NCI-H187 (cell line): ENCODE results near the gene PACS2.

ENCODE experiments used
- DNase-seq, 2 experiments: peaks; one replicate each; lab custom pipeline; 2025; lab: John Stamatoyannopoulos, UW

Gene PACS2

GRCh38 chr14:105368910-105369652 lies 54.5 kb downstream of the PACS2 start:
- DNase-seq = no peak

- no peak for DNase-seq
These were observed 55.1 kb downstream of the PACS2 start for GRCh38 chr14:105369653-105370040.

DNA sequence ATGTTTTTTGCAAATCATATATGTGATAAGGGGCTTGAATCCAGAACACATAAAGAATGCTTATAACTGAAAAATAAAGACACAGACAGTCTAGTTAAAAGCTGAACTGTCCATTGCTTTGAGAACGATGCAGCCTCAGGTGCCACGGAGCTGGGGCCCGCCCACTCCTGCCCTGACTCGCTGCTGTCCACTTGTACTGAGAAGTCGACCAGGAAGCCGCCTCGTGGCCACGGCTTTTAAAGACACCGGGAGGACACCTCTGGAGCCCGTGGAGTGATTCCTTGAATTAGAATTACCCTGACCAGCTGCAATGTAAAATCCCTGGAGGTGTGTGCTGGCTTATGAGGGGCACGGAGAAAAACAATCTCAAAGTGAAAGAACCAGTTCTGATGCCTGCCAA lies 59.8 kb downstream of the PACS2 start:
- DNase-seq = no peak

DNA sequence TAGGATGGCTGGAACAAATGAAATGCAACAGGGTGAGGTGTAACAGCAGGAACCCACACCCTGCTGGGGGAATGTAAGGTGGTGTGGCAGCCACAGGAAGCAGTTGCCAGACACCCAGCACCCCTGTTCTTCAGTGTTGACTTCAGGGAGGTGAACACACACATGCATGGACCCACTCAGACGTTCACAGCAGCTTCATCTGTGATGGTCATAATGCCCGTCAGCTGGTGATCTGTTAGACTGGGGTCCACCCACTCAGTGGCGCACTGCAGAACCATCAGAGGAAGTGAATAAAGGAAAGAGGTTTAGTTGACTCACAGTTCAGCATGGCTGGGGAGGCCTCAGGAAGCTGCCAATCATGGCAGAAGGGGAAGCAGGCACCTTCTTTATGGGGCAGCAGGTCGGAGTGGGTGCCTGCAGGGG lies 61.1 kb downstream of the PACS2 start:
- DNase-seq = no peak

DNA sequence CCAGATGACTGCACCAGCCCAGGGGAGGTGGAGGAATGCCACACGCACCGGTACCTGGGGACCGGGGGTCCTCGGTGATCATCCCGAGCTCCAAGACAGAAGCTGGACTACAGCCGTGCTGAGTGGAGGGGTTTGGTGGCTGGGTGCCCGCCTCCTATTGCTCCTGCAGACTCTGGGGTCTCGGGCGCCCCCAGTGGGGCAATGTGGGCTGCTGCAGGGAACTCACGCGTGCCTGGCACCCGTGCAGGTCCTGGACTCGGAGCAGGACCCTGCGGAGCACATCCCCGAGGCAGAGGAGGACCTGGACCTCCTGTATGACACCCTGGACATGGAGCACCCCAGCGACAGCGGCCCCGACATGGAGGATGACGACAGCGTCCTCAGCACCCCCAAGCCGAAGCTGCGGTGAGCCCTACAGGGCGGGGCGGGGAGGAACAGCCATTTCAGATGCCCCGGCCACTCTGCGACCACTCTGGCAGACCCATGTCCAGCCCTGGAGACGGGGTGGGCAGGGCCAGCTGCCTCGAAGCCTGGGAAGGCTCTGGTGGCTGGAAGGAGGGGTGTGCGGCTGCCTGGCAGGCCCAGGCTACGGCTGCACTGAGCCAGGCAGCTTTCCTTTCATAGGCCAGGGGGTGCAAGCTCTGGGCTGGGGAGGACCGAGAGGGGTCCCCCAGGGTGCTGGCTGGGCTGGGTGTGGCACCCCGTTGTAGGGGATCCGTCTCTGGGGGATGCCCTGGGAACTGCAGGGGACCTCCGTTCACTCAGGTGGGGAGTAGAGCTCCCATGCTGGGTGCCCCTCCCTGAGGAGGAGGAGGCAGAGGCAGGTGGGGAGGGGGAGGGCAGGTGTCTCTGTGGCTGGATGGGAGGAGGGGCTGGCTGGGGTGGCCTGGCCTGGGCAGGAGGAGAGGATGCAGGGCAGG lies 62.2 kb downstream of the PACS2 start:
- no peak for DNase-seq

- no peak for DNase-seq
These were observed 63.1 kb downstream of the PACS2 start for GRCh38 chr14:105377555-105378182.

DNA sequence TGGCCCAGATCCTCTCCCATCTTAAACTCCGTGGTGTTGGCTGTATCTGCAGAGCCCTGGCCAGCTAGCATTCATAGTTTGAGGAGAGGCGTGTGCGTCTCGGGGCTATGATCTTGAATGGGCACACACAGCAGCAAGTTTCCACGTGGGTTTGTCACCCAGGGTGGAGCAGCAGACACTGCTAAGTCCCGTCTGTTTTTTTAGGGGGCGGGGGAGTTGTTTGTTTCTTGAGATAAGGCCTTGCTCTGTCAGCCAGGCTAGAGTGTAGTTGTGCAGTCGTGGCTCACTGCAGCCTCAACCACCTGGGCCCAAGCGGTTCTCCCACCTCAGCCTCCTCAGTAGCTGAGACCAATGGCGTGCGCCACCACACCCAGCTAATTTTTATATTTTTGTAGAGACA lies 63.7 kb downstream of the PACS2 start:
- DNase-seq = no peak

DNA sequence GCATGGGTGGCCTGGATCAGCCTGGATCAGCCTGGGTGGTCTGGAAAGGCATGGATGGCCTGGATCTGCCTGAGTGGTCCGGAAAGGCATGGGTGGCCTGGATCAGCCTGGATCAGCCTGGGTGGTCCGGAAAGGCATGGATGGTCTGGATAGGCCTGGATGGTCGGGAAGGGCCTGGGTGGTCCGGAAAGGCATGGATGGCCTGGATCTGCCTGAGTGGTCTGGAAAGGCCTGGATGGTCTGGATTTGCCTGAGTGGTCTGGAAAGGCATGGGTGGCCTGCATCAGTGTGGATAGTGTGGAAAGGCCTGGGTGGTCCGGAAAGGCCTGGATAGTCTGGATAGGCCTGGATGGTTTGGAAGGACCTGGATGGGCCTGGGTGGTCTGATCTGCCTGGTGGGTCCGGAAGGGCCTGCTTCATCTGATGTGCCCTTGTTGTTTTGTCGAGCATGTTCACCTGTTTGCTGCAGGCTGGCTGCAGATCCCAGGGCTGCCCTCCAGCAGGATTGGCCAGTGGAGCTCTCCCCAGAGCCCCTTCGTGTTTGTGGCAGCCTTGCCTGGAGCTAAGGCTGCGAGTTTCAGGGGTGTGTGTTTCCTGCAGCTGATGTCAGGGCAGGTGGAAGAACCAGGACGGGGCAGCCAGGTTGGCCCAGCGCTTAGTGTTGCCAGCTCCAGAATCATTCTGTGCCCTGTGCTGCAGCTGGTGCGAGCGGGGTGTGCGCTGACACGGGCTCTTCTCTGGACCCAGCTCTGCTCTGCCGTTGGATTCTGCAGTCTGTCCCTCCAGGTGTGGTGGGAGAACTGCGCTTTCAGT lies 64.5 kb downstream of the PACS2 start:
- no peak for DNase-seq

GRCh38 chr14:105379946-105380345 lies 65.4 kb downstream of the PACS2 start:
- DNase-seq = no peak

- no peak for DNase-seq
These were observed 66.2 kb downstream of the PACS2 start for GRCh38 chr14:105380756-105381155.

DNA sequence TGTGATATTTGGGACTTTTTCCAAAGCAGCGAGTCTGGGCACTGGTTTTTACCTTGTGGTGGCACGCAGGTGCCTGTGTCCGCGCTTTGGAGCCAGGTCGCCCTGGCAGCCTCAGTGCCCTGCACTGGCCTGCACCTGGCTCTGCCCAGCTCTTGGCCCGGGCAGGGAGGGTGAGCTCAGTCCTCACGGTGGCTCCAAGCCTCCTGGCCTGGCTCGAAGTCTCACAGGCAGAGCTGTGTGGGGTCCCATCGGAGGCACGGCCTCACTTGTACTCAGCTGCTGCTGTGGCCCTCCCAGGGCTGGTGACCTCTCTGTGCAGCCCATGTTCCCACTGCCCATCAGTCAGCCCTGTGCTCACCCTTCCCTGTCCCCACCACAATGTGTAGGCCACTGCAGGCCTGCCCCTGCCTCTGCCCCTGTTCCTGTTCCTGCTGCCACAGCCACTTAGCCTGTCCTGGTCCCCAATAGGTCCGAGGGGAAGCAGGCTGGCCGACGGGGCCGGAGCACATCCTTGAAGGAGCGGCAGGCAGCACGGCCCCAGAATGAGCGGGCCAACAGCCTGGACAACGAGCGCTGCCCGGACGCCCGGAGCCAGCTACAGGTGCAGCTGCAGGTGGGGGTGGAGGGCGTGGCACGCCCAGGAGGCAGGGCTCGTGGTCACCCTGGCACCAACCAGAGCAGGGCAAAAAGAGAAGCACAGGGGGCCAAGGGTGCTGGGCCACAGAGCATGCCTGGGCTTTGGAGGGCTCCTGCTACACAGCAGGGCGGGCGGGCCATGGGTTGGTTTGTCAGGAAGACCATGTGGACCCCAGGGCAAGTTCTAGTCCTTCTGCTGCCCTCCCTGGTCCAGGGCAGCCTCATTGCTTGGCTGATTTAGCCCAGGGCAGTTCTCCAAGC lies 67.1 kb downstream of the PACS2 start:
- no peak for DNase-seq

DNA sequence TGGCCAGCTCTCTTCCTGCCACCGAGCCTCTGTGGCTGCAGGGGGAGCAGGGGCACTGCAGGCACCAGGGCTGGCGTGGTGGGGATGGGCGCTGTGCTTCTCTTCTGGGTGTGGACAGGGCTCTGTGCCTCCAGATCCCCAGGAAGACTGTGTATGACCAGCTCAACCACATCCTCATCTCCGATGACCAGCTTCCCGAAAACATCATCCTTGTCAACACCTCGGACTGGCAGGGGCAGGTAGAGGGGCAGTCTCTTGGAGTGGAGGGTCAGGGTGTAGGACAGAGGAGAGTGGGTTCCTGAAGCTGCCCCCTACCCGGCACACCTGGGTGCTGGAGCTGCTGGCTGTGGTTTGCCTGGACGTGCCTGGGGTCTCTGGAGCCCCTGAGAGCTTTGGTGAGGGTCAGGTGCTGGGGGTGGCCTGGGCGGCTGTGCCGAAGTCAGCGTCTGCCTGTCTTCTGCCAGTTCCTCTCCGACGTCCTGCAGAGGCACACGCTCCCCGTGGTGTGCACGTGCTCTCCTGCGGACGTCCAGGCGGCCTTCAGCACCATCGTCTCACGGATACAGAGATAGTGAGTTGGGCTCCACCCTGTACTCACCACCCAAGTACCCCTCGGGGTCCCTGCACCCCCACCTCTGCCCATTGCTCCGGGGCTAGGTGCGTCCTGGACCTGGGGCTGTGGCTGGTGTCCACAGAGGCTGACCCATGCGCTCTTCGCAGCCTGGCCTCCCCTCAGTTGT lies 68.0 kb downstream of the PACS2 start:
- no peak for DNase-seq

GRCh38 chr14:105383083-105383730 lies 68.7 kb downstream of the PACS2 start:
- no peak for DNase-seq

DNA sequence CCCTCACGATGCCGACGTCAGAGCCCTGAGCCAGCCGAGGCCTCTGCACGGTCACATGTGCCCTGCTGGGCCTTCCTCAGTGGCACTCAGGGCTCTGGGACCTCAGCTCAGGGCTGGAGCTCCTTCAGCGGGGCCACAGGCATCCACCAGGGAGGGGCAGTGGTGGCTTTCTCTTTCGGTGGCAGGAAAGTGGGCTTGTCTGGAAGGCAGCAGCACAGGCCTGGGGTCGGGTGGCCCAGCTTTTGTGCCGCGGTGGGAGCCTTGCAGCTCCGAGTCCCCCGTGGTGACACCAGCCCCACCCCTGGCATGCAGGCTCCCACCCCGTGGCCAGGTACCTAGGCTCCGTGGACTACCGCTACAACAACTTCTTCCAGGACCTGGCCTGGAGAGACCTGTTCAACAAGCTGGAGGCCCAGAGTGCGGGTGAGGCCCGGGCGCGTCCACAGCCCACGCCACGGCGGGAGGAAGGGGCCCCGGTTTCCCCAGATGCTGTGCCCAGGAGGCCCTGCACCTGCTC lies 69.6 kb downstream of the PACS2 start:
- DNase-seq = no peak

- DNase-seq = no peak
These were observed 70.2 kb downstream of the PACS2 start for GRCh38 chr14:105384605-105385321.

DNA sequence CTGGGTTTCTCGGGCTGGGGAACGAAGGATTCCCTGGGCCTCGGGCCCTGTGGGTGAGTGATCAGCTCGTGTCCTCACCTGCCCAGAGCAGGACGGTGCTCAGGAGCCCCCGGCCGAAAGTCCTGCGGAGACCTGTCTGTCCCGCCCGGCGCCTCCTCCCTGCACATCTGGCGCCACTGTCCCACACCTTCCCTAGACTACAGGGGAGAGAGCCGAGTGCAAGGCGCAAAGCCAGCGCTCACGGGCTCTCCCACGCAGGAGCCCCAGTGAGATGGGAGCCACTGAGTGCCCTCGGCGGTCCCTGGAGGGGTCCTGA lies 70.7 kb downstream of the PACS2 start:
- no peak for DNase-seq

DNA sequence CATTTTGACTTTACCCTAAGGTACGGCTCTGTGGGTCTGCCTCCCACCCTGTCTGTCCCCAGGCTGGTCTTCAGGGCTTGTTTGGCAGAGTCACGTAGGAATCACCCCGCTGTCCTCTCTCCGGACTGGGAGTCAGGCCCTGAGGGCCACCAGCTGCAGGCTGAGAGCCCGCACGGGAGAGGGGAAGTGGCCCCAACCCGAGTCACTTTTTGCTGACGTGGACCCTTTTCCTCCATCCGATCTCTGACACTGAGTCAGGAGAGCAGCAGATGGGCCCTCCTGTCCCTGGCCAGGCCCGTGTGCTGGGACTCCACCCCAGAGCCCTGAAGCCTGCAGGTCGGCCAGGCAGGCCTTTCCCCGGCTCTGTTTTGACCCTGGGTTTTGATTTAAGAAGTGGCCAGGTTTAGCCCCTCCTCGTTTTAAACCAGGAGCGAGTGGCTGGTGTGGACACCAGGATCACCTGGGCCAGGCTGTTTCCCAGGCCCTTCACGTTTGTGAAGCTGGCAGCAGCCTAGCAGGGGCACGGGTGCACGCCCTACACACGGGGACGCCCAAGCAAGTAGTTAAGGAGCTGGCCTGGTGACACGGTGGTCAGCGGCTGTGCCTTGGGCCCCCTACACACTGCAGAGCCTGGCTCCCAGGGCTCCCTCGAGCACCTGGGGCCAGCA lies 71.3 kb downstream of the PACS2 start:
- no peak for DNase-seq
